Measurements from ENCODE around the gene DOCK4. TPM values are rescaled to one million over a fixed set of nuclear protein-coding genes. Genes with fewer than 3 reads are reported as not detected.

The DOCK4 gene
- total RNA-seq, 1 experiment from 2014 or later: 3.4 TPM

GRCh38 chr7:111951052-111951451 lies 255.1 kb downstream of the DOCK4 start:
- Mint-ChIP-seq H3K27me3 (ENCODE audit: unreplicated experiment) (no peaks in the 10 kb centered on the region), H3K4me1 (ENCODE audit: low read depth, unreplicated experiment) (no peaks in the 10 kb centered on the region), H3K9me3 (ENCODE audit: low read depth, unreplicated experiment) (no peaks in the 10 kb centered on the region), H3K4me3 (ENCODE audit: low read depth, unreplicated experiment) (no peak overlapping the region), H3K36me3 (ENCODE audit: insufficient read depth, unreplicated experiment) (no peaks in the 10 kb centered on the region), H3K27ac (ENCODE audit: unreplicated experiment) (no peak overlapping the region)
- CTCF ChIA-PET: interaction anchor here (0.7 kb wide), 1 partner anchor 54 kb away, joined by 3 read pairs; no protein-coding TSS in a partner anchor
- no peak for DNase-seq
- no TSS peak for BruUV-seq (replicated peaks)
- TF ChIP-seq CTCF (IDR thresholded peaks at IDR 0.05; ENCODE audit: unreplicated experiment): no peak
- intact Hi-C loops (cut with micrococcal nuclease; ENCODE audit: unreplicated experiment): no loop called here

GRCh38 chr7:111942450-111943081 lies 263.6 kb downstream of the DOCK4 start:
- Mint-ChIP-seq H3K27me3 (ENCODE audit: unreplicated experiment) (no peaks in the 10 kb centered on the region), H3K27ac (ENCODE audit: unreplicated experiment) (no peak overlapping the region), H3K9me3 (ENCODE audit: low read depth, unreplicated experiment) (peaks cover 7% of the 10 kb centered on the region), H3K4me3 (ENCODE audit: low read depth, unreplicated experiment) (no peak overlapping the region), H3K36me3 (ENCODE audit: insufficient read depth, unreplicated experiment) (no peaks in the 10 kb centered on the region), H3K4me1 (ENCODE audit: low read depth, unreplicated experiment) (no peaks in the 10 kb centered on the region)
- TF ChIP-seq CTCF (IDR thresholded peaks at IDR 0.05; ENCODE audit: unreplicated experiment): no peak
- BruUV-seq (replicated peaks): no TSS peak
- intact Hi-C loops (cut with micrococcal nuclease; ENCODE audit: unreplicated experiment): no loop called here
- CTCF ChIA-PET: no interaction called here
- no peak for DNase-seq

- peaks cover under 1% of the 10 kb centered on the region for H3K9me3 Mint-ChIP-seq (ENCODE audit: low read depth, unreplicated experiment)
- CTCF ChIA-PET: no interaction called here
- no peak overlapping the region for H3K4me3 Mint-ChIP-seq (ENCODE audit: low read depth, unreplicated experiment)
- no peaks in the 10 kb centered on the region for H3K36me3 Mint-ChIP-seq (ENCODE audit: insufficient read depth, unreplicated experiment)
- H3K4me1 Mint-ChIP-seq (ENCODE audit: low read depth, unreplicated experiment): no peaks in the 10 kb centered on the region
- no peaks in the 10 kb centered on the region for H3K27me3 Mint-ChIP-seq (ENCODE audit: unreplicated experiment)
- no peak overlapping the region for H3K27ac Mint-ChIP-seq (ENCODE audit: unreplicated experiment)
- BruUV-seq (replicated peaks): no TSS peak
- intact Hi-C loops (cut with micrococcal nuclease; ENCODE audit: unreplicated experiment): no loop called here
- no peak for TF ChIP-seq CTCF (IDR thresholded peaks at IDR 0.05; ENCODE audit: unreplicated experiment)
- DNase-seq: no peak
Observed at GRCh38 chr7:111937163-111937562, 269.0 kb downstream of the DOCK4 start.

GRCh38 chr7:111933609-111934008 lies 272.6 kb downstream of the DOCK4 start:
- CTCF ChIA-PET: interaction anchor here (0.7 kb wide), 1 partner anchor 172 kb away, joined by 3 read pairs; no protein-coding TSS in a partner anchor
- Mint-ChIP-seq H3K36me3 (ENCODE audit: insufficient read depth, unreplicated experiment) (no peaks in the 10 kb centered on the region), H3K9me3 (ENCODE audit: low read depth, unreplicated experiment) (no peaks in the 10 kb centered on the region), H3K27ac (ENCODE audit: unreplicated experiment) (no peak overlapping the region), H3K4me1 (ENCODE audit: low read depth, unreplicated experiment) (peaks cover 14% of the 10 kb centered on the region), H3K27me3 (ENCODE audit: unreplicated experiment) (no peaks in the 10 kb centered on the region), H3K4me3 (ENCODE audit: low read depth, unreplicated experiment) (no peak overlapping the region)
- BruUV-seq (replicated peaks): no TSS peak
- intact Hi-C loops (cut with micrococcal nuclease; ENCODE audit: unreplicated experiment): no loop called here
- no peak for TF ChIP-seq CTCF (IDR thresholded peaks at IDR 0.05; ENCODE audit: unreplicated experiment)
- DNase-seq: no peak

Data from Calu3 (cell line).